Activated naive CD8-positive, alpha-beta T cell treated with anti-CD3 and anti-CD28 coated beads, Interleukin-2, amount 10 ng/mL, durations not matched to agents 7 days and 5 days (primary cell): ENCODE data around the gene GPR42. TPM values are rescaled to one million over a fixed set of nuclear protein-coding genes. Genes with fewer than 3 reads are reported as not detected.
A peak's percentile ranks its signal among the peaks of the same experiment; 100 is the strongest.

Experiments used
- ATAC-seq: fragments of 150-1000 bp; cut with Tn5 transposase; one replicate; pipeline ENCODE4 v1.10.0; 2021; ENCODE audit warnings: low read depth, moderate library complexity
- POLR2A ChIA-PET: fragments of 350-600 bp; sonication (Branson Sonifier 250); formaldehyde crosslinking; loops from one replicate; lab custom pipeline; 2021; ENCODE audit warnings: antibody characterized with exemption; lab: Charles Lee
- DNase-seq: peaks from one replicate; pipeline ENCODE4 v3.0.0; 2021
- H3K27ac Mint-ChIP-seq: one replicate; pipeline ENCODE4 v1.8.0; 2022; ENCODE audit warnings: mild to moderate bottlenecking, mixed read lengths
- H3K27me3 Mint-ChIP-seq: one replicate; pipeline ENCODE4 v1.8.0; 2022; ENCODE audit warnings: mild to moderate bottlenecking, moderate library complexity, mixed read lengths
- H3K36me3 Mint-ChIP-seq: one replicate; pipeline ENCODE4 v1.8.0; 2021; ENCODE audit warnings: mild to moderate bottlenecking, mixed read lengths
- H3K4me1 Mint-ChIP-seq: one replicate; pipeline ENCODE4 v1.8.0; 2021; ENCODE audit warnings: mixed read lengths
- H3K4me3 Mint-ChIP-seq: one replicate; pipeline ENCODE4 v1.8.0; 2022; ENCODE audit warnings: mild to moderate bottlenecking, moderate library complexity, mixed read lengths
- H3K9me3 Mint-ChIP-seq: one replicate; pipeline ENCODE4 v1.8.0; 2021; ENCODE audit warnings: mixed read lengths
- total RNA-seq, 2 experiments: library from RNA; stranded (reverse); gene quantifications; one replicate each; pipeline ENCODE4 v1.2.3, GENCODE V29; 2021

The GPR42 gene
- total RNA-seq, 2 experiments from 2014 or later: not detected

DNA sequence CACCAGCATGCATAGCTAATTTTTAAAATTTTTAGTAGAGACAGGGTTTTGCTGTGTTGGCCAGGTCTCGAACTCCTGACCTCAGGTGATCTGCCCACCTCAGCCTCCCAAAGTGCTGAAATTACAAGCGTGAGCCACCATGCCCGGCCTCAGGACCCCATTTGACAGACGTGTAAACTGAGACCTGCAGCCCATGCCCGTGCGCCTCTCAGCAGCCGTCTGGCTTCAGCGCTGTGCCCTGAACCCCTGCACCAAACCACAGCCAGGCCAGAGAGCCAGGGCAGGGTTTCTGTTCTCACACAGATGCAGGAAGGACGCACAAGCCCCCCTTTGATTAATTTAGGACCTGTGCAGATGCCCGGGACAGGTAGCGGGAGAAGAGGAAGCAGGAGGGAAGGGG lies 30.4 kb upstream of the GPR42 start:
- Mint-ChIP-seq H3K27ac (no peak overlapping the region), H3K27me3 (peaks cover 29% of the 10 kb centered on the region), H3K4me1 (no peaks in the 10 kb centered on the region), H3K4me3 (no peak overlapping the region), H3K9me3 (no peaks in the 10 kb centered on the region), H3K36me3 (no peaks in the 10 kb centered on the region)
- POLR2A ChIA-PET: no interaction called here
- DNase-seq (no peak), ATAC-seq (no peak)

DNA sequence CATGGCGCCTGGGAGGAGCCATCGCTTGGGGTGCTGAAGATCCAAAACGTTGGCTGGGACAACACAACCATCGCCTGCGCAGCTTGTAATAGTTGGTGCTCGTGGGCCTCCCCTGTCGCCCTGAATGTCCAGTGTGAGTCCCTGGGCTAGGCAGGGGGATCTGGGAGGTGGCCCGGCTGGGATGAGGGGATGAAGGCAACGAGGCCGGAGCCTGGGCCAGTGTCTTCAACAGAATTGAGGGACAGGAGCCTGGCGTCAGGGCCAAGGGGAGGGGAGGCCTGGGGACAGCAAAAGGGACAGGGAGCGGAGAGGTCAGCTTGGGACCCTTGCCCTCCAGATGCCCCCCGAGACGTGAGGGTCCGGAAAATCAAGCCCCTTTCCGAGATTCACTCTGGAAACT lies 29.9 kb upstream of the GPR42 start:
- Mint-ChIP-seq H3K9me3 (no peaks in the 10 kb centered on the region), H3K27me3 (peaks cover 35% of the 10 kb centered on the region), H3K4me1 (peaks cover 4% of the 10 kb centered on the region), H3K4me3 (no peak overlapping the region), H3K27ac (no peak overlapping the region), H3K36me3 (no peaks in the 10 kb centered on the region)
- POLR2A ChIA-PET: no interaction called here
- no peak for ATAC-seq
- DNase-seq: no peak

DNA sequence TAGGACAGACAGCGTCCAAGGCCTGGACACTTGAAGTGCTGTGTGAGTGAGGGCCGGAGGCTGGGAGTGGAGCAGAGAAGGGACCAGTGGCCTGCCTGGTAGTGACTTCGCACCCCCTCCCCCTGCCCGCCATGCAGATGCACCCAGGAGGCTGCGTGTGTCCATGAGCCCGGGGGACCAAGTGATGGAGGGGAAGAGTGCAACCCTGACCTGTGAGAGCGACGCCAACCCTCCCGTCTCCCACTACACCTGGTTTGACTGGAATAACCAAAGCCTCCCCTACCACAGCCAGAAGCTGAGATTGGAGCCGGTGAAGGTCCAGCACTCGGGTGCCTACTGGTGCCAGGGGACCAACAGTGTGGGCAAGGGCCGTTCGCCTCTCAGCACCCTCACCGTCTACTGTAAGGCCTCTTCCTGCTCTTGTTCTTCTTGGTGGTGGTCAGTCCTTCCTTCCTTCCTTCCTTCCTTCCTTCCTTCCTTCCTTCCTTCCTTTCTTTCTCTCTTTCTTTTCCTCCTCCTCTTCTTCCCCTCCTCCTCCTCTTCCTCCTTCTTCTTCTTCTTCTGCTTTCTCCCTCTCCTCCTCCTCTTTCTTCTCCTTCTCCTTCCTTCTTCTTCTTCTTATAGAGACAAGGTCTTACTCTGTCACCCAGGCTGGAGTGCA lies 29.2 kb upstream of the GPR42 start:
- H3K27ac Mint-ChIP-seq: no peak overlapping the region
- ATAC-seq: no peak

DNA sequence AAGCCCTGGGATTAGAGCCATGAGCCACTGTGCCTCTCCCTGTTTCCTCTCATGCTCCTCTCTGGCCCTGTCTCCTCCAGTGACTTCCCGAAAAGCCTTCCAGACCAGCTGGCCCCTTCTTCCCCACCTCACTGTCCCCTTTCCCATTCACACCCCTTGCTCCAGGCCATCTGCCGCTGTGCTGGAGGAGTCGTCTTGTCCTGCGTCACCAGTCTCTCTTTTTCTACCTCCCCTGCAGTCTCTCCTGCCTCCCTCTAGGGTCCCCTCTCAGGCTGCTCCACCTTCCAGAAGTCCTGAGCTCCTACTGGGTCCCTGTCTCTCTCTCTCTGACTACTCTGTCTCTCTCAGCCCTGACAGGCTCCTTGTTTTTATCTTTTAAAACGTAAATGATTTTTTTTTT lies 28.4 kb upstream of the GPR42 start:
- peaks cover 37% of the 10 kb centered on the region for H3K27me3 Mint-ChIP-seq
- no peaks in the 10 kb centered on the region for H3K9me3 Mint-ChIP-seq
- no peak for ATAC-seq
- no peak overlapping the region for H3K4me3 Mint-ChIP-seq
- DNase-seq: peak; percentile 6
- POLR2A ChIA-PET: interaction anchor here (0.7 kb wide), 1 partner anchor 656 kb away, joined by 5 read pairs; no protein-coding TSS in a partner anchor
- H3K4me1 Mint-ChIP-seq: peaks cover 18% of the 10 kb centered on the region
- no peaks in the 10 kb centered on the region for H3K36me3 Mint-ChIP-seq
- no peak overlapping the region for H3K27ac Mint-ChIP-seq

More for the DNA sequence above, 29.2 kb upstream of the GPR42 start:
- Mint-ChIP-seq H3K4me1 (peaks cover 11% of the 10 kb centered on the region), H3K36me3 (no peaks in the 10 kb centered on the region), H3K9me3 (no peaks in the 10 kb centered on the region), H3K27me3 (peaks cover 37% of the 10 kb centered on the region), H3K4me3 (no peak overlapping the region)
- POLR2A ChIA-PET: no interaction called here
- no peak for DNase-seq

DNA sequence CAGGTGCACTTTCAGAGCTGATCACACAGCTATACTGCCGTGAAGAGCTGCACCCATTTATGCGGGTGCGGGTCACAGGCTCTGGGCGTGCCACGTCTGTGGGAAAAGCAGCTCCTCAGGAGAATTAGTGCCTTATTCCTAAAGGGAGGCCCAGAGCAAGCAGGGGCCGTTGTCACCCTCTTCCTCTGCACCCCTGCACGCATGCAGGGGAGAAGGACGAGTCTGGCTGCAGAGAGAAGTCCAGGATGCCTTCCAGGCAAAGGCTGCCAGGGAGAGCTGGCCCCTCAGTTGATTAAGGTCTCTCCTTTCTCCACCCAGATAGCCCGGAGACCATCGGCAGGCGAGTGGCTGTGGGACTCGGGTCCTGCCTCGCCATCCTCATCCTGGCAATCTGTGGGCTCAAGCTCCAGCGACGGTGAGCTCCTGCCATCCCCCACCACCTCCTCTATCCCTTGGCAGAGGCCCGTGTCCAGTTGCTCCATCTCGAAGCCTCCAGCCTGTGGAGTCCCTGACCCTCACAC lies 26.3 kb upstream of the GPR42 start:
- no peak for ATAC-seq
- peak; percentile 25 for DNase-seq
- H3K27ac Mint-ChIP-seq: no peak overlapping the region

DNA sequence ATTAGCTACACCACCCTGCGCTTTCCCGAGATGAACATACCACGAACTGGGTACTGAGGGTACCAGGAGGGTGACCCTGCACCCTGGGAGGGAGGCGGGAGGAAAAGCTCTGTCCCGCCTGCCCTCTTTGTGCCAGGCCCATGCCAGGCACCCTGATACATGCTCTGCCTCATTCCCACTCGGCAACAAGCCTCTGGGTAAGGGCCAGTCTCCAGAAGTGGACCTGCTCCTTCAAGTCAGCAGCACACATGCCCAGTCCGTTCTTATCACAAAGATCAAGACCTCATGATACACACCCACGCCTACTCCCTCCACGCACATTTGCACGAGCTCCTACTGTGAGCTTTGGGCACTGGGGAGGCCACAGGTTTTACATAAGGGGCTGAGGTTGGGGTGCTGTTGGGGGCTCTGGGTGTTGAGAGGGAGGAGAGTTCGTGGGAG lies 25.2 kb upstream of the GPR42 start:
- Mint-ChIP-seq H3K9me3 (no peaks in the 10 kb centered on the region), H3K36me3 (no peaks in the 10 kb centered on the region), H3K27ac (no peak overlapping the region), H3K4me1 (peaks cover 25% of the 10 kb centered on the region), H3K27me3 (peaks cover 33% of the 10 kb centered on the region), H3K4me3 (no peak overlapping the region)
- POLR2A ChIA-PET: no interaction called here
- ATAC-seq (no peak), DNase-seq (no peak)

More for the DNA sequence above, 26.3 kb upstream of the GPR42 start:
- POLR2A ChIA-PET: no interaction called here
- H3K36me3 Mint-ChIP-seq: no peaks in the 10 kb centered on the region
- H3K9me3 Mint-ChIP-seq: no peaks in the 10 kb centered on the region
- H3K4me1 Mint-ChIP-seq: peaks cover 25% of the 10 kb centered on the region
- no peak overlapping the region for H3K4me3 Mint-ChIP-seq
- H3K27me3 Mint-ChIP-seq: peaks cover 35% of the 10 kb centered on the region

DNA sequence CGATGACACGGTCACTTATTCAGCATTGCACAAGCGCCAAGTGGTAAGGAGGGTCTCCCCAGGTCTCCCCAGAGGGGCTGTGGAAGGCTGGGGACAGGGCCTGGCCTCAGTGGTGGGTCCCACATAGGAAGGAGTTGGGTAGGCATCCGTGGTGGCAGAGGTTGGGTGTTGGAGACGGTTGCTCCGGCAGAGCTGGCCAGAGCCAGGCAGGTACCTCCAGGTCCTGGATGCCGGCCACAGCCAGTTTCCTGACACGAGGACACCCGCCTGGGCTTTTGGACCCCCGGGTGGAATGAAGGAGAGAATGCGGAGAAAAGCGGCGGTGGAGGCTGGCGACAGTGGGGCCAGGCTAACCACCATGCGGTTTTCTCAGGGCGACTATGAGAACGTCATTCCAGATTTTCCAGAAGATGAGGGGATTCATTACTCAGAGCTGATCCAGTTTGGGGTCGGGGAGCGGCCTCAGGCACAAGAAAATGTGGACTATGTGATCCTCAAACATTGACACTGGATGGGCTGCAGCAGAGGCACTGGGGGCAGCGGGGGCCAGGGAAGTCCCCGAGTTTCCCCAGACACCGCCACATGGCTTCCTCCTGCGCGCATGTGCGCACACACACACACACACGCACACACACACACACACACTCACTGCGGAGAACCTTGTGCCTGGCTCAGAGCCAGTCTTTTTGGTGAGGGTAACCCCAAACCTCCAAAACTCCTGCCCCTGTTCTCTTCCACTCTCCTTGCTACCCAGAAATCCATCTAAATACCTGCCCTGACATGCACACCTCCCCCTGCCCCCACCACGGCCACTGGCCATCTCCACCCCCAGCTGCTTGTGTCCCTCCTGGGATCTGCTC lies 24.4 kb upstream of the GPR42 start:
- H3K9me3 Mint-ChIP-seq: no peaks in the 10 kb centered on the region
- H3K27me3 Mint-ChIP-seq: peaks cover 30% of the 10 kb centered on the region
- no peaks in the 10 kb centered on the region for H3K36me3 Mint-ChIP-seq
- peak; percentile 77 for DNase-seq
- H3K4me1 Mint-ChIP-seq: peaks cover 25% of the 10 kb centered on the region
- ATAC-seq: peak; percentile 60
- peak overlapping the region; percentile 69 for H3K4me3 Mint-ChIP-seq
- POLR2A ChIA-PET: interaction anchor here (1.0 kb wide), 3 partner anchors 28 to 205 kb away, joined by 3 read pairs; partner anchors contain the start of gene USF2
- peak overlapping the region; percentile 72 for H3K27ac Mint-ChIP-seq

DNA sequence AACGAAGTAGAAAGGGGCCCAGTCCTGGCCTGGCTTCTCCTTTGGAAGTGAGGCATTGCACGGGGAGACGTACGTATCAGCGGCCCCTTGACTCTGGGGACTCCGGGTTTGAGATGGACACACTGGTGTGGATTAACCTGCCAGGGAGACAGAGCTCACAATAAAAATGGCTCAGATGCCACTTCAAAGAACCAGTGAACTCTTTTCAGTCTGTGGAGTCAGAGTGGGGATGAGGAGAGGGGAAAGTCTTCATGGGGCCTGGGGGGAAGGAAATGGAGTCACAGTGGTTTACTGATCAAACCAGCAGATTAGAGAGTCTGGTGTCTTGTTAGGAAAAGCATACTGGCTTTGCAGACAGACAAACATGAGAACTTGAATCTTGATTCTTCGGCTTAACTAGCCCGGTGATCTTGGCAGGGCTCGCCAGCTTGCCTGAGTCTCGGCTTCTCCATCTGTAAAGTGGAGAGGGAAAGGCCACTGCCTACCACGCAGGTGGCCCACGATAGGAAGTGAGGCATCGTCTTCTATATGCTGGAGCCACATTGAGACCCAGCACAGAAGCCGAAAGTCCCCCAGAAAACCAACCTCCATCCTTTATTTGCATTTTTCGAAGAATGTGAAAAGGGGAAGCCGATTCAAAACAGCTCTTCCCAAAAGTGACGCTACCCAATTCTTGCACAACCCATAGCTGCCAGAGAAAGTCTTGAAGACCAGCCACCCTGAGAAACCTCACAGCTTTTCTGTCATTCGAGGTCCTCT lies 23.5 kb upstream of the GPR42 start, which contains the start of gene FFAR1:
FFAR1 (plus strand) TSS at position 732 of the 759 bp plus-strand sequence. CDS start 3,650 bp downstream, outside the sequence.
- Mint-ChIP-seq H3K4me3 (peak within 1 kb of the TSS; percentile 69), H3K36me3 (no peaks in the 10 kb centered on the region), H3K27me3 (peaks cover 26% of the 10 kb centered on the region), H3K9me3 (no peaks in the 10 kb centered on the region), H3K4me1 (peaks cover 25% of the 10 kb centered on the region), H3K27ac (peak within 1 kb of the TSS; percentile 72)
- POLR2A ChIA-PET: interaction anchor here (0.8 to 1.1 kb wide), 6 partner anchors 14 to 263 kb away, joined by 3 to 5 read pairs (median 3); partner anchors contain the start of gene USF2
- DNase-seq (peak; percentile 50), ATAC-seq (peak; percentile 55)

DNA sequence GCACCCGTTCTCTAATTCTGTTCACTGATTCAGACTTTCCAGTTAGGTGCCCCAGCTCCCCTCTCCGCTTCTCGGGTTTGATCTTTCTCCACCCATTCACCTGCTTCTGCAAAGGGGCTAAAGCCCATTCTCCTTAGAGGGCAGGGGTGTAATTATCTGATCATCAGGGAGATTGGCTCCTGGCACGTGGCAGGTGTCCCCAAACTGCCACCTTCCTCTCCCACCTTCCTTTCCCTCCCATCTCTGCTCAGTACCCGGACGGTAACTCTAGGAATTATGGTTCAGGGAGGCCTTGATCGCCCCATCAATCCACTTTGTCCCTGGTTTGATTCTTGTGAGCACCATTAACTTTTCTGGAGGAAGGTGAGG lies 23.0 kb upstream of the GPR42 start:
- no peak for ATAC-seq
- POLR2A ChIA-PET: interaction anchor here (0.8 to 1.1 kb wide), 4 partner anchors 15 to 262 kb away, joined by 3 to 5 read pairs (median 3); no protein-coding TSS in a partner anchor
- peaks cover 24% of the 10 kb centered on the region for H3K27me3 Mint-ChIP-seq

DNA sequence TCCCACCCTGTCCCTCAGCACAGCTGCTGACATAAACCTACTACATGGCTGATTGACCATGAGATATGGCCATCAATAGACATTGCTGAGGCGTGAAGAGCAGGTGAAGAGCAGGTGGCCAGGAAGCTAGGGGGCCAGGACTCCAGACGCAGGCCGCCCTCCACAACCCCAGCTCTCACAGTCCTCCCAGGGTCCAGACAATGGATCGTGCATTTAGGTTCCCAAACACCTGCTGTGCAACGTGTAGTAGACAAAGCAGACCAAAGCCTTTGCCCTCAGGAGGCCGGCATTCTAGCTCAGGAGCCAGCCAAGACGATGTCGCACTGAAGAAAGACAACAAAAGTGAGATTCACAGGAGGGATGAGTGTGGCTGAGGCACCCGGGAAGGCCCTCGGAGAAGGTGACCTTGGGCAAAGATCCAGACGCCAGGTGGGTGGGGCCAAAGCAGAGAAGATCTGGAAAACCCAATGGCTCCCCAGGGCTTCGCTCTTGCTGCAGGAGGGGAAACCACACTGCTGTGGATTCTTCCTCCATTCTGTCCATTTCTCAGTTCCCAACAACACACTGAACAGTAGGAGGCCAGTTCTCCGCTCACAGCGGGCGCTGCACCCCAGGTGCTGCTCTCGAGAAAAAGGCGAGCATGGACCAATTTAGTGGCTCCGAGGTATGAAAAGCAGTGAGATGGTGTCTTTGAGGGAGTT lies 21.8 kb upstream of the GPR42 start:
- peaks cover 20% of the 10 kb centered on the region for H3K27me3 Mint-ChIP-seq
- peak; percentile 24 for DNase-seq
- no peaks in the 10 kb centered on the region for H3K9me3 Mint-ChIP-seq
- no peaks in the 10 kb centered on the region for H3K36me3 Mint-ChIP-seq
- ATAC-seq: no peak
- no peak overlapping the region for H3K4me3 Mint-ChIP-seq
- H3K27ac Mint-ChIP-seq: no peak overlapping the region
- H3K4me1 Mint-ChIP-seq: peaks cover 30% of the 10 kb centered on the region
- POLR2A ChIA-PET: no interaction called here

More for the DNA sequence above, 23.0 kb upstream of the GPR42 start:
- peak; percentile 30 for DNase-seq
- Mint-ChIP-seq H3K27ac (peak overlapping the region; percentile 72), H3K4me1 (peaks cover 29% of the 10 kb centered on the region), H3K9me3 (no peaks in the 10 kb centered on the region), H3K4me3 (peak overlapping the region; percentile 69), H3K36me3 (no peaks in the 10 kb centered on the region)

DNA sequence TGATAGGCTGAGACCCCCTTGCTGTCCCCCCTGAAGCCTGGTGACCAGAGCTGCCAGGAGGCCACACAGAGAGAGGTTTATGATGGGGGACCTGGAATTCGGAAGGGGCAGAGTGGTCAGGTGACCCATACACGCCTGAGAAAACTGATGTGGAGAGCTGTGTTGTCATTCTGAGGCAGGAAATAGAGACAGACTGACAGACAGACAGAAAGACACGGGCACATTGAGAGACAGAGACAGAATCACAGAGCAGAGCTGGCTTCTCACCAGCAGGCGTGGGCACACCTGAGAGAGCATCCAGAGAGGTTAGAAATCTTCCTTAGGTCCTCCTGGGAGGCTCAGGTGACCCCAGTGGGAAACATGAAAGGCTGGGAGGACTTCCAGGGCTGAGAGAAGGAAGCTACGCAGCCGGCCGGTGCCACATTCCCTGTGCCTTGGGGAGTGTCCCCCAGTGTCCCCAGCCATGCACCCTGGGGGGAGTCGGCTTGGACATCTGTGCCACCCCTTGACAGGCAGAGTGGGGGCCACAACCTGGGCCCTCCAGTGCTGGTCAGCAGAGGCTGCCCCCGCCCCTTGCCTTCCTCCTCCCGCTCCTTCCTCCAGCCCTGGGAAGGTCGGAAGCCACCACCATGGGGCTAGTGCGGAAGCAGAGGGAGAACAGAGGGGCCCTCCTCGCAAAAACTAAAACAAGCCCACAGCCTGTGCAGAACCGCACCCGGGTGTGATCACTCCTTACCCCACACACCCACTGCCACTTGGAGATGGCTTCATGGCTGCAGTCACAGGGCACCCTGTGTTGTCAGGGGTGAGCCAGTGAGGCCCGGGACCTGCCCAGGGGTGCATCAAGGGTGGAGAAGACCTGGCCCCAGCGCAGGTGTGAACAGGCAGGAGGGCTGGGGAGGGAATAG lies 21.0 kb upstream of the GPR42 start:
- POLR2A ChIA-PET: no interaction called here
- DNase-seq (peak; percentile 30), ATAC-seq (no peak)
- H3K36me3 Mint-ChIP-seq: no peaks in the 10 kb centered on the region
- H3K27ac Mint-ChIP-seq: no peak overlapping the region
- peaks cover 16% of the 10 kb centered on the region for H3K27me3 Mint-ChIP-seq
- no peaks in the 10 kb centered on the region for H3K9me3 Mint-ChIP-seq
- peaks cover 30% of the 10 kb centered on the region for H3K4me1 Mint-ChIP-seq
- no peak overlapping the region for H3K4me3 Mint-ChIP-seq
